GM21529 (cell line): Measurements from ENCODE around the gene HSD17B2.

Experiments
- ATAC-seq: cut with Tn5 transposase; IDR thresholded peaks from one replicate; pipeline ENCODE4 v1.9.1; 2021; ENCODE audit not compliant: unreplicated experiment

Gene HSD17B2

DNA sequence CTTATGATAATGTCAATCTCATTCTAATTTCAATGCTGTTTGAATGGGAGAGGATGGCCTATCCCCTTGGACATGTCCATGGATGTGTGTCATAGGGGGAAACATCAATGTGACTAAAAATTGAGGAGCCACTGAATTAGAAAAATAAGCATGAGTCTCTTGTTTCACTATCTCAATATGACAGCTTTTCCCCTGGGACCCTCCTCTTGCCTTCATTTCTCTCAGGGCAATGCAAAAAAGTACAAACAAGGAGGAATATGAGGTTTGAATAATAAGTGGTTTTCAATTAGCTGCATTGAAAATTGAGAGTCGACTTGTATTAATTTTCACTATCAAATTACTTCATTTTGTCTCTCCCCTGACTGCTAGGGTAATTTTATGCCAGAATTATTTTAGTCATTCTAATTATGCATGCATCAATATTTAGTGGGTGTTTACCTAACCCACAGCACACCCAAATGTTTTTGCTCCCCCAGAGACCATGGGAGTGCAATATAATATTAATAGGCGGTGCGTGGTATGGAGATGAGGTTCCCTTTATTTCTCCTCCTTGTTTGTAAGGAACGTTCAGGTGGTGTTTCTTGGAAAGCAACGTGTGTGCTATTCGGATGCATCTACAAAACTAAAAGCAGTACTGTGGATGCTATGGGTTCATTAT lies 17.0 kb upstream of the HSD17B2 start:
- ATAC-seq, result no peak

- no peak for ATAC-seq
Measured at GRCh38 chr16:82019535-82019934, 15.5 kb upstream of the HSD17B2 start.

DNA sequence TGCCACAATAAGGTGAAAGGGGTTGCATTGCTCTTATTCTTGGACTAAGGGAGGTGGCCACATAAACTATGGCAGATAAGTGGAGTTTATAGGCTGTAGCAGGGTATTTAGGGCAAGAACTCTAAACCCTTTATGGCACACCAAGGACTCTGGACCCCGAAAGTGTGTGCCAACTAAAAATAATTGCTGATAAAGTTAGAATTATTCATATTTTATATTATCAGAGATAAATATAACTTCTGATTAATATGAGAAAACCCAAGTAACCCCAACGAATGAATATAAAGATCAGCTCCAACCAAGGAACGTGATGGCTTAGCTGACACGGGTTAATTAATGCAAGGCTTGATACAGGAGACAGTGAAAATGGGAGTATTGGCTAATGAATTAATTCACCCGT lies 15.0 kb upstream of the HSD17B2 start:
- no peak for ATAC-seq

DNA sequence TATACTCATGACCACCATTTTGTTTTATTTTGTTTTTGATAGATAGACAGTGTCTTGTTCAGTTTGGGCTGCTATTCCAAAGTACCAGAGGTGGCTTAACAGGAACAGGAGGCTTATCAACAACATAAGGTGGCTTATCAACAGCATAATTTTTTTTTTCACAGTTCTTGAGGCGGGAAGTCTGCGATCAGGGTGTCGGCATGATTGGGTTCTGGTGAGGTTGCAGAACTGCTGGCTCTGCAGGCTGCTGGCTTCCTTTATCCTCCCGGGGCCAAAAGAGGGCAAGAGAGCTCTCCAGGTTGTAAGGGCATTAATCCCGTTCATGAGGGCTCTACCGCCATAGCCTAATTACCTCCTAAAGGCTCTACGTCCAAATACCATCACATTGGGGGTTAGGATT lies 11.8 kb upstream of the HSD17B2 start:
- no peak for ATAC-seq

GRCh38 chr16:82024316-82024715 lies 10.7 kb upstream of the HSD17B2 start:
- ATAC-seq, result no peak

GRCh38 chr16:82024883-82025282 lies 10.2 kb upstream of the HSD17B2 start:
- no peak for ATAC-seq

- no peak for ATAC-seq
Measured at GRCh38 chr16:82027629-82028064, 7.4 kb upstream of the HSD17B2 start.

DNA sequence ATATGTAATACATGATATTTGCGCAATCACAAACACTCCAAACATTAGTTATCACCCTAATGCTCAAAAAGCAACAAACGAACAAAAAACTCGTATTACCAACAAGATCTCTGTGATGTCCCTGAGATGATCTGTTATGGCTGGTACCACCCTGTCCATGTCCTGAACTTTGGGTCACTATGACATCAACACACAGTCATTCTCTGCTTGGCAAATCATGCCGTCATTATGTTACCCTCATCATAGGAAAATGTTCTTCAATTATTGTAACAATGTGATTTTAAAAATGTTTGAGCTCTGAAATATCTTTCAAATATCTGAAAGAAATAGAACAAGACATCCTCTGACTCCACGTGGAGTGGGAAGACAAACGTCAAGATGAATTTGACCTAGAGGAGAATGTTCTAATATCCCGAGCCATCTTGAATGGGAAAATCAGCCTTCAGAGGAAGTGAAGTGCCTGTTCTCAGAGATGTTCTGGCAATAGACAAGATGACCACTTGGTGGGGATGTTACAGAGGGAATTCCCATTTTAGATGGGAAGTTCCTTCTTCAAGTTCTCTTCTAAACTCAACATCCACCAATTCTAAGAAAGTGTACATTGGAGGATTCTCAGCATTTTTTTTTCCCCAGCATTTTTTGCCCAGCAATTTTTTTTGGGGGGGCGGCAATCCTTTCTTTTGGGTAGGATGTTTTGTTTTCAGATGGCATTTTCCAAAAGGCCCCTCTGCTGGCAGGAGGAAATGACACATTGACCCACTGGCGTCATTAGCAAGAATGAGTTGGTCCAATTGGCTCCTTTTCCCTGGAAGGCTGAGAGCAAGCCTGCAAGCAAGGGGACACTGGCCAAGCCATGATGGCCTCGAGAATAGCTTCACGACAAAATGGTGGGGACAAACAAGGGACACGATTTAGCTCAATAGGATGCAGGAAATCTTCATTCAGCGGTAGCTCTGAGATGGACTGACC lies 3.7 kb upstream of the HSD17B2 start:
- ATAC-seq, result no peak

DNA sequence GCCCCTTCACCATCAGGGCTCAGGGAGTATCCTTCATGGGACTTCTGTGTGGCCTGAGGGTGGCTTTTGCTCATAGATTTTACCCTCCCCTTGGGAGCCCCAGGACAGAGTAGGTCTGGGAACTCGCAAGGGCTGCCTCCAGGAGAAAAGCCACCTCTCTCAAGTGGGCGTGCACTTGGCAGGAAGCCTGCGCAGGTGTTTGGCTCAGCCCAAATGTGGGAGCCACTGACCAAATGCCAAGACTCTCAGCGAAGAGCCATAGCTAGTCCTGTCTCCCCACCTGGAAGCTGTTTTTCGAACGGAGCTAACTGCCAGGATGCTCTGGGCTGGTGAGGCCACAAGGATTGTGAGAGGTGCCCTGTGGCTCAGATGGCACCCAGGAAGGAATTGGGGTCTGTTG lies 2.0 kb upstream of the HSD17B2 start:
- no peak for ATAC-seq

- ATAC-seq, result no peak
Measured at GRCh38 chr16:82033683-82034300, 1.3 kb upstream of the HSD17B2 start.

- no peak for ATAC-seq
Measured at GRCh38 chr16:82037251-82037650, 2.2 kb downstream of the HSD17B2 start.

DNA sequence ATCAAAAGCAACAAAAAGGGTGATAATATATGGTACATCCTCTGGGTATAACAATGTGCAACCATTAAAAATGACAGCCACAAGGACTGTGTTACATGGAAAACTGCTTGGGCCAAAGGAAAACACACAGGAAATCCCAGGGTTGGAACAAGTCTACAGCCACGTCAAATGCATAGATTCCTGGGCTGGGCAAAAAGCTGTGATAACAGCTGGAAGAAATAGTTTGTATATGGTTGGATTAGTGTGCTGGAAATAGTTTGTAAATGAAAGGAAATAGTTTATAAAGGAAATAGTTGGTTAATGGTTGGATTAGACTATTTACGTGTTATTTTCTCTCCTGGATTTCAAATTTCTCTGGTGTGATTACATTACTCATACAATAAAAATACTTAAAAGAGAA lies 2.6 kb downstream of the HSD17B2 start:
- ATAC-seq, result no peak

GRCh38 chr16:82040296-82040695 lies 5.2 kb downstream of the HSD17B2 start:
- no peak for ATAC-seq

GRCh38 chr16:82041542-82041941 lies 6.5 kb downstream of the HSD17B2 start:
- ATAC-seq, result no peak

- no peak for ATAC-seq
Measured at GRCh38 chr16:82042144-82042543, 7.1 kb downstream of the HSD17B2 start.

- ATAC-seq, result no peak
Measured at GRCh38 chr16:82042846-82043245, 7.8 kb downstream of the HSD17B2 start.

DNA sequence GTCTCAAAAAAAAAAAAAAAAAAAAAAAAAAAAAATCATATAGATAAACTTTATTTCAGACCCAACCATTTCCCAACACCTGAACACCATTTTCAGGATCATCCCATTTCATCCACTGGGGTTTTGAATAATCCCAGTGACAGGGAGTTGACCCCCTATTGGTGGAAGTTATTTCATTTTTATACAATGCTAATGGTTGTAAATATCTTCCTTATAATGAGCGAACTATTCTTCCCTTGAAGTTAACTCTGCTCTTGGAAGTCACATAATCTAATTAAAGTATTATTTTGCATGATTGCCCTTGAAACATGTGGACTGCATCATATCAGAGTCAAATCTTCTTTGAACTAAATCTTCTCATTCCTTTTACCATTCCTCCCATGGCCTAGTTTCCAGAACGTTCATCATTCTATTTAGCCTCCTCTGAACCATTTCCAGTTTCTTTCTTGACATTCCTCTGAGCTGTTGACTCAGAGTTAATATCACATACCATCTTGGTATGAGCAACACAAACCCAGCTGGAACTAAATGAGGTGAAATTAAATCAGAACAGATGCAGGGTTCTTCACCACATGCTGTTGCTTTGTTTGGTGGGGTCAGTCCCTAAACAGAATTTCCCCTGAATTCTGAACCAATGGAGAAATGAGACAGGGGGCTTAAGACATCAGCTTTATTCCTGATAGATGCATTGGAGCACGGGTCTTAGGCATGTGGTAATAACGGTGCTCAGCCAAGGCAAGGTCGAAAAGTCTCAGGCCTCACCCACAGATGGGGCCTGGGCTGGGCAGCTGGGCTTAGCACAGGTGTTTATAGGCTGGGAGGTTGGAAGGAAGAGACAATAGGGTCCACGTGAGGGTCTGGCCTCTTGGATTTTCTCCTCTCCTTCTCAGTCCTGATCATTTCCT lies 8.9 kb downstream of the HSD17B2 start:
- ATAC-seq, result no peak

DNA sequence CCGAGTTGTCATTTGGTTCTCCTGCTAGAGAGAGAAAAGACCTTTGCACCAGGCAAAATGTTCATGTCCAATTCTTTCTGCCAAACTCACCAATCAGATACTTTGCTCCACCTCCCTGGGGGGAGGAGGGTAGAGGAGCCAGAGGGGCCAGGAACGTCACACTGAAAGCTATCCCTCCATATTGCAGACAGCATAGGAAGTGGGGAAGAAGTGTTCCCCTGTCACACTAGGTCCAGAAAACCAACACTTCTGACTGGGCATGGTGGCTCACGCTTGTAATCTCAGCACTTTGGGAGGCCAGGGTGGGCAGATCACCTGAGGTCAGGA lies 9.5 kb downstream of the HSD17B2 start:
- no peak for ATAC-seq

DNA sequence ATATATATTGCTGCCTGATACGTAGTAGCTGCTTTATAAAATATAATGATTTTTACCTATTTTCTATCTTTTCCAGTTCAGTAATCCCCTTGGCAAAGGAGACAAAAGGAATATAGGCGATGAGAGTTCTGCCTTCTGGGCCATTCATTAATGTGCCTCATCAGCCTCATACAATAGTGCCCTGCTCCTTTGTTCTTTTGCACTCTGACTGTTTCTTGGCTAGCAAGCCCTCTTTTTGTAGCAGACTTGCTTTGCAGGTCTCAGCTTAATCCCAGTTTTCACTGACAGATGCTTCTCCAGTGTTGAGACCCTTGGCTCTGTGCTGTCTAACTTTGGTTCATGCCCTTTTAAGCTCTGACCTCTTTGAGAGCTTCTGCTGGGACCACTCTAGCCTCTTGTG lies 10.4 kb downstream of the HSD17B2 start:
- ATAC-seq, result no peak

GRCh38 chr16:82046541-82046940 lies 11.5 kb downstream of the HSD17B2 start:
- ATAC-seq, result no peak

GRCh38 chr16:82046941-82047340 lies 11.9 kb downstream of the HSD17B2 start:
- ATAC-seq, result no peak
